HG02973 (cell line): ENCODE results near the gene ULK1.

Experiments
- ATAC-seq: cut with Tn5 transposase; IDR thresholded peaks from one replicate; pipeline ENCODE4 v1.9.1; 2021; ENCODE audit warnings: moderate library complexity; ENCODE audit not compliant: unreplicated experiment

ULK1 gene

DNA sequence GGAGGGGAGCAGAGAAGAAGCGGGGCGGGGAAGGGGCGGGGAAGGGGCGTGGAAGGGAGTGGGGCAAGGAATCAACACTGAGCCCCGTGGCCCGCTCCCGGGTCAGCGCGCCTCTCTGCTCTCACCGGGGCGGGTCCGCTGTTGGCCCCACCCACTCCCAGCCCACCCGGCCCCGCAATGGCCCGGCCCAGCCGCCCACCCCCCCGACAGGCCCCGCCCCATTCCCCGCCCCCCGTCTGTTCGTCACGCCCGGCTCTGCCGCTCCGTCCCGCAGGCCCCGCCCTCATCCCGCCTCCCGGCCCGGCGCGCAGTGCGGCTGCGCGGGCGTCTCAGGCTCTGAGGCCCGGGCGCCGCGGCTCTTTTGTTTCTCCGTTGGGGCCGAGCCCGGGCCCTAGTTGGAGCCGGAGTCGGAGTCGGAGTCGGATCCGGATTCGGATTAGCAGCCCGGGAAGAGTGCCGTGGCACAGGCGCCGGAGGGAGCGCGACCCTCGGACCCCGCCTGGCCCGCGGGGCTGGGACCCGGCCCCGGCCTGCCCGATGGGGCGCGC lies at the start of gene ULK1:
Gene ULK1, plus strand, starts transcription at position 310 of the 548 bp plus-strand sequence. CDS start 380 bp downstream, outside the sequence.
- ATAC-seq, result peak; percentile 72

DNA sequence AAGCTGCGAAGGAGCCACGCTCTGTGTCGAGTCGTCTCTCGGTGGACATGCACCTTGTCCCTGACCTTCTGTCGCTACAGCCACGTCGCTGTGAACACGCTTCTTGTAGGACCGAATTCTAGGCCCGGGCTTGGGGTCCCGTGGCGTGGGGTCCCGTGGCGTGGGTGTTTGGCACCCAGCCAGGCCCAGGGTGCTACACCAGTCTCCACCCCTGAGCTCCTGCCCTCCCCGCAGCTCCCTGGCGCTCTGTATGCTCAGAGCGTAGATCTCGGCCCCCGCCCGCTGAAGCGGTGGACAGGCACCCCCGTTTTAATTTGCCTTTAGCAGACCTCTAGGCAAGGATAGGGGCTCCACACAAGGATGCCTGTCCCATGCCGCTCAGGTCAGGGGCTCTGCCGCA lies 49.8 kb upstream of the ULK1 start:
- no peak for ATAC-seq

DNA sequence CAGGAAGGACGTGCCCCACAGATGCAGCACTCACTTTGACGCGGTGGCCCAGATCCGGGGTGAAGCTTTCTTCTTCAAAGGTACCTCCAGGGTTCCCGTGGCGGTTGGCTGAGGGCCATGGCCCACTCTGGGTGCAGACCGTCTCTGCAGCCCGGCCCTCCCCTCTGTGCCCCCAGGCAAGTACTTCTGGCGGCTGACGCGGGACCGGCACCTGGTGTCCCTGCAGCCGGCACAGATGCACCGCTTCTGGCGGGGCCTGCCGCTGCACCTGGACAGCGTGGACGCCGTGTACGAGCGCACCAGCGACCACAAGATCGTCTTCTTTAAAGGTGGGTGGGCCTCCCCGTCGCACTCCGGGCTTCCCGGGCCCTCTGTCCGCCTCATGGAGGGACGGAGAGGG lies 49.3 kb upstream of the ULK1 start:
- ATAC-seq, result no peak

DNA sequence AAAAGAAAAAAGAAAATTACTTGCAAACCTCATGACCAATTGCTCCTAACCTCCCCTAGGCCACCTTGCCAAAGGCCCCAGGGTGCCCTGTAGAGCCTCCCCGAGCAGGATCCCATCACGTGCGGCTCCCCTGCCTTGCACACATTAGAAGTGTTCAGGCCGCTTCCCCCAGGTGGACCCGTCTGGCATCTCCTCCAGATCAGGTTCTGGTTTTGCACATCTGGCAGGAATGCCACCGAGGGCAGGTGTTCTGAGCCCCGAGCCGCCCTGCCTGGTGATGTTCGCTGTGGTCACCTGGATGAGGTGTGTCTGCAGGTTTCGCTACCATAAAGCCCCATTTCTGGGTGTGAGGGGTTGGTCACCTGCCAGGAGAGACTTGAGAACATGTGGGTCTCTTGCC lies 47.0 kb upstream of the ULK1 start:
- no peak for ATAC-seq

DNA sequence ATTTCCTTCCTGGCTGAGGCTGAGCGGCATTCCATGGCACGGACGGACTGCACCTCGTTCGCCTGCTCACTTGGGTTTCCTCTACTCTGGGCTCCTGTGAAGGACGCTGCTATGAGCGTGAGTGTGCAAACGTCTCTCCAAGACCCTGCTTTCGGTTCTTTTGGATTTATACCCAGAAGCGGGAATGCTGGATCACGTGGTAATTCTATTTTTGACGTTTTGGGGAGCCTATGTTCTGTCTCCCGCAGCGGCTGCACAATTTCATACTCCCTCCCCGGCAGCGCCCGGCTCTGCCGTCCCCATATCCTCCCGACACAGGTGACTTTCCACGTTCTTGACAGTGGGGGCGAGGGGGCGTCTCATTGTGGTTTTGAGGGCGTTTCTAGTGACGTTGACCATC lies 45.7 kb upstream of the ULK1 start:
- no peak for ATAC-seq

DNA sequence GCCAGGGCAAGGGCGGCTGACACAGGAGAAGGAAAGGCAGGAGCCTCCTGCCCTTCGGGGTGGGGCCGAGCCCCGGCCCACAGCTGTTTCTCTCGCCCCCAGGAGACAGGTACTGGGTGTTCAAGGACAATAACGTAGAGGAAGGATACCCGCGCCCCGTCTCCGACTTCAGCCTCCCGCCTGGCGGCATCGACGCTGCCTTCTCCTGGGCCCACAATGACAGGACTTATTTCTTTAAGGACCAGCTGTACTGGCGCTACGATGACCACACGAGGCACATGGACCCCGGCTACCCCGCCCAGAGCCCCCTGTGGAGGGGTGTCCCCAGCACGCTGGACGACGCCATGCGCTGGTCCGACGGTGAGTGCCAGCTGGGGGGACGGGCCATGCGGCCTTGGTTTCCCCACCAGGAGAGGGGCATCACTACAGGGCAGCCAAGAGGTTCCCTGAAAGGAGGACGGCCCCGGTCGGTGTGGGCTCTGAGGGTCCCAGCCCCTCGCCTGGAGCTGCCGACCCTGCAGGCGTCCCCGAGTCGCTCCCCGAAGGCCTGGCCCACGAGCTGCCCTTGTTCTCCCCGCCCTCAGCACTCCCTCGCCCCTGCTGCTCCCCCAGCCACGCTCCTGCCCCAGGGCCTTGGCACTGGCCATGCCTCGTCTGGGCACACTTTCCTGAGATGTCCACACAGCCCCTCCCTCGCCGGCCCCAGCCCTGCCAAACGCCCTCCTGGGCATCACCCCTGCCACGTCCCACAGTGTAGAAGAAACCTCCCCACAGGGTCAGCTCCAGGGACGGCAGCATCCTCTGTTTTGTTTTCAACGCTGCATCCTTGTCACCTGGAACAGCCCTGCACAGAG lies 44.5 kb upstream of the ULK1 start:
- ATAC-seq, result no peak

DNA sequence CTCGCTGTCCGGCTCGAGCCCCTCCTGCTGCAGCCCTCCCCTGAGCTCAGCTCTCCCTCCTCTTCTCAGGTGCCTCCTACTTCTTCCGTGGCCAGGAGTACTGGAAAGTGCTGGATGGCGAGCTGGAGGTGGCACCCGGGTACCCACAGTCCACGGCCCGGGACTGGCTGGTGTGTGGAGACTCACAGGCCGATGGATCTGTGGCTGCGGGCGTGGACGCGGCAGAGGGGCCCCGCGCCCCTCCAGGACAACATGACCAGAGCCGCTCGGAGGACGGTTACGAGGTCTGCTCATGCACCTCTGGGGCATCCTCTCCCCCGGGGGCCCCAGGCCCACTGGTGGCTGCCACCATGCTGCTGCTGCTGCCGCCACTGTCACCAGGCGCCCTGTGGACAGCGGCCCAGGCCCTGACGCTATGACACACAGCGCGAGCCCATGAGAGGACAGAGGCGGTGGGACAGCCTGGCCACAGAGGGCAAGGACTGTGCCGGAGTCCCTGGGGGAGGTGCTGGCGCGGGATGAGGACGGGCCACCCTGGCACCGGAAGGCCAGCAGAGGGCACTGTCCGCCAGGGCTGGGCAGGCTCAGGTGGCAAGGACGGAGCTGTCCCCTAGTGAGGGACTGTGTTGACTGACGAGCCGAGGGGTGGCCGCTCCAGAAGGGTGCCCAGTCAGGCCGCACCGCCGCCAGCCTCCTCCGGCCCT lies 43.4 kb upstream of the ULK1 start:
- no peak for ATAC-seq

DNA sequence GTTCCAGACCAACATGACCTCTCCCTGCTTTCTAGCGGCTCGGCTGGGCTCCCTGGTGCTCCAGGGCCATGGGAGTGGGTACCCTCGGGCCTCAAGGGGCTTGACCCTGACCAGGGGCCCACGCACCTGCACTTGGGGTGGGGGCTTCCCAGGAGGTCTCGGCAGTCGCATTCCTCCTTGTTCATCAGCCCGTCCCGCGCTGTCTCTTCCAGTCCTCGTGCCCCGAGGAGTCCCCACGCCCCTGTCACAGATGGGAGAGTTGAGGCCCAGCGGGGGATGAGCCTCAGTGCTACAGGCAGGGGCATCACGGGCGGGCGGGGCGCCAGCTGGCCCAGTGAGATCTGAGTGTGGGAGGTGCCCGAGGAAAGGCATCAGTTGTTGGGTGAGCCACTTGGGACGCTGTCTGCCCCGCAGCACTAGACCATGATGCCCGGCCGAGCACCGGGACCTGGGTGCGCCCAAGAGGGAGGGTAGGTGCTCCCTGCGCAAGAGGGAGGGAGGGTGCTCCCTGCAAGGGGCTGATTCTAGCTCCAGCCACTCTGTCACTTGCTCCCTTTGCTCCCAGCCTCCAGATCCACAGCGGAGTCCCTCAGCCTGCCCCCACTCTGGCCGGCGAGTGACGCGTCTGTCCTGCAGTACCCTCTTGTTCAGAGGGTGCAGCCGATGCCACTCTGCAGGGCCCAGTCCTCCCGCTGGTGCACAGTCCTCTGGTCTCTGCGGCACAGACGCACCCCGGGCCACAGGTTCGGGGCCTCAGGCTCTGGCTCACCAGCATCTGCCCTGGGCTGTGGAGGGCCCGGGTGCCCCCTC lies 42.5 kb upstream of the ULK1 start:
- ATAC-seq, result no peak

DNA sequence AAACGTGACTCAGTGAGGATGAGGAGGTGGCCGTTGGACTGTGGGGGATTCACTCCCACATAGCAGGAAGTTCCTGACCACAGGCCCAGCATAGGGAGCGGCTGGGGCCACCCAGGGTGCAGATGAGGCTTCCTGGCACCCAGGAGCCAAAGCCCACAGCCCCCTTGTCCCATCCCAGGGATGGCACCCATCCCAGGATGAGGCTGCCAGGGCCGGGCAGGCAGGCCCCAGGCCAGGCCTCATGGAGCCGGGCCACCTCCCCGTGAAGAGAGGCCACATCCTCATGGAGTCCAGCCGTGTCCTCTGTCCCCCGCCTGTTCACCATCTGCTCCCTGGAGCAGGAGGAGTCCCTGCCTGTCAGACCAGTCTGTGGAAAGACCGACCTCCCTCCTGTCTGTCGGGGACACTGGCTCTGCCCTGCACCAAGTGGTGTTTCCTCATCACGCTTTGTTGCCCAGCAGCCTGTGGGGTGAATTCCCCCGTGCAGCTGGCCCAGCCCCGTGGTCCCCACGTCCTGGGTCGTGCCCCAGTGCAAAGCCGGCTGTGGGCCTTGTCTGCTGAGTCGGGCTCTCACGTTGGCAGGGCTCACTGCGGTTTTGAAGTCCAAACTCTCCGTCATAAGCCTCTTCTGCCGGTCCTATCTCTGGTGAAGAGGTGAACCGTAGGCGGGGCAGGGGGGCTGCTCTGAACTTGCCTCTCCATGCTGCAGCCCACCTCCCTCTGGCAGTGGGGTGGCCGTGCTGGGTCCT lies 41.7 kb upstream of the ULK1 start:
- no peak for ATAC-seq

DNA sequence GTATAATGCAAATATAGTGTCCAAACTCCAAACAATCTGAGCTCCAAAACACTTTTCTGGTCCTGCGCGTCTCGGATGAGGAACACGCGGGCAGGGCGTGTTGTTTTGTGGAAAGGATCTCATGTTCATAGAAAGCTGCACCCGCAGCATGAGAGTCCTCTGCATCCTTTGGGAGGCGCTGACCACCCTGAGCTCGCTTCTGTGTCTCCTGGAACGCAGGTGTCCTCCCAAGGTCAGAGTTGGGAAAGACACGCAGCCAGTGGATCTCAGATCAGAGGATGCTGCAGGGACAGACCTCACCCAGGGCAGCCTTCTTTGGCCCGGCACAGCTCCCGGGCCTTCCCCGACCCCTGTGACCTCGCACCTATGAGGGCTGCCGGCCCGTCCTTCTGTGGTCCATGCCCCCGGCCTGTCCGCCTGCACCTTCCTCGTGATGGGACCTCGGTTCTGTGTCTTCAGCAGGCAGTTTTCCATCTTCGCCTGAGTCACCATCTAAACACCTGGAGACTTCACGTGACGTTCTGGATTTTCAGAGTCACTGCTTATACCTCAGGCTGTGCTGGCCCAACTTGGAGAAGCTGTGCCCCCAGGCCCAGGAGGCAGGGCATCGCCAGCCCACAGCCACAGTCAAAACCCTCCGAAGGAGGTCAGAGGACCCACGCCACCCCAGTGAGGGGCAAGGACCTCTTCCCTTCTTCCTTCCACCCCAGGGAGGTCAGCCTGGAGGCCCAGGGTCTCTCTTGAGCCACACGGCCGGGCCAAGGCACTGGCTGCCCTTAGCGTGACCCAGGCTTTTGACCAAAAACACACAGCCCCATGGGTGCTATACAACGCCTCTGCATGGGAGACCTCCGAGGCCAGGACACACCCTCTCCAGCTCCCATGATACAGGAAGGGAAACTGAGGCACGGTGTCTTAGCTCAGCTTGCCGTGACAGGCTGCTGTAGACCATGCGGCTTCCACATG lies 40.3 kb upstream of the ULK1 start:
- no peak for ATAC-seq

DNA sequence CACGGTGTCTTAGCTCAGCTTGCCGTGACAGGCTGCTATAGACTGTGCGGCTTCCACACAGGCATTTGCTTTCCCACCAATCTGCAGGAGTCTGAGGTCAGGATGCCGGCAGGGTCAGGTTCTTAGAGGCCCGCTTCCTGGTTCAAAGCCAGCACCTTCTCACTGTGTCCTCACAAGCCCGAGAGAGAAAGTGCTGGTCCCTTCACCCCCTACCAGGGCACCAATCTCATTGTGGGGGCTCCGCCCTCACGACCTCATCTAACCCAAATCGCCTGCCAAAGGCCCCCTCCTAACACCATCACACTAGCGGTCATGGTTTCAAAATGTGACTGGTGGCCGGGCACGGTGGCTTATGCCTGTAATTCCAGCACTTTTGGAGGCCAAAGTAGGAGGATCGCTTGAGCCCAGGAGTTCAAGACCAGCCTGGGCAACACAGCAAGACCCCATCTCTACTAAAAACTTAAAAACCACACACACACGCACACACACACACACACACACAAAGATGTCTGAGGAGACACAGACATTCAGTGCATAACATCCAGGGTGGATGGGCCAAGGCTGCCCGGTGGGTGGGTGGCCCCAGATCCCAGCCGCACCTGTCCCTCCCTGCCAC lies 39.5 kb upstream of the ULK1 start:
- no peak for ATAC-seq

DNA sequence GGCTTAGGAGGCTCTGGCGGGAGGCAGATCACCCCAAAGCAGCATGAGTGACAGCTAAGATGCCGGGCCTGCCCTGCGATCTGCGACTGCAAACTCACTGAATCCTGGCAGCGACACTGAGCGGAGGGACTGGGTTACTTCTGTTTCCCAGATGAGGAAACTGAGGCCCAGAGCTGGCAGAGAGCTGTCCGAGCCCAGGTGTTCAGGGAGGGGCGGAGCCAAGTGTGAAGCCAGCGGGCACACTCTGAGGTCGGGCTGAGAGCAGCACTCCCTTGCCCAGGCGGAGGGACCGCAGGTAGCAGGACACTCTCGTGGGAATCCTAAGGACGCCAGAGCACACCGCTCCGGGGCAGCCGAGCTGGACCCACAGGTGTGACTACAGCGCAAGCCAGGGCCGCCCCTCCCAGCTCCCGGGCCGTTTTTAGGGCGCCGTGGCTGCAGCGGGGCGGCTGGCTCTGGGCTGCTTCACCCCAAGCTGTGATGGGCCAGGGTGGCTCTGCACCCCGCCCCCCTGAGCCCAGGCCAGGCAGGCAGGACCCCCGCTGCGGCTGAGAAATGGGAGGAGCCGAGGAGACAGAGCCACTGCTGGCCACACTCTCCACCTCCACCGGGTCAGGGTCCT lies 38.8 kb upstream of the ULK1 start:
- ATAC-seq, result no peak

DNA sequence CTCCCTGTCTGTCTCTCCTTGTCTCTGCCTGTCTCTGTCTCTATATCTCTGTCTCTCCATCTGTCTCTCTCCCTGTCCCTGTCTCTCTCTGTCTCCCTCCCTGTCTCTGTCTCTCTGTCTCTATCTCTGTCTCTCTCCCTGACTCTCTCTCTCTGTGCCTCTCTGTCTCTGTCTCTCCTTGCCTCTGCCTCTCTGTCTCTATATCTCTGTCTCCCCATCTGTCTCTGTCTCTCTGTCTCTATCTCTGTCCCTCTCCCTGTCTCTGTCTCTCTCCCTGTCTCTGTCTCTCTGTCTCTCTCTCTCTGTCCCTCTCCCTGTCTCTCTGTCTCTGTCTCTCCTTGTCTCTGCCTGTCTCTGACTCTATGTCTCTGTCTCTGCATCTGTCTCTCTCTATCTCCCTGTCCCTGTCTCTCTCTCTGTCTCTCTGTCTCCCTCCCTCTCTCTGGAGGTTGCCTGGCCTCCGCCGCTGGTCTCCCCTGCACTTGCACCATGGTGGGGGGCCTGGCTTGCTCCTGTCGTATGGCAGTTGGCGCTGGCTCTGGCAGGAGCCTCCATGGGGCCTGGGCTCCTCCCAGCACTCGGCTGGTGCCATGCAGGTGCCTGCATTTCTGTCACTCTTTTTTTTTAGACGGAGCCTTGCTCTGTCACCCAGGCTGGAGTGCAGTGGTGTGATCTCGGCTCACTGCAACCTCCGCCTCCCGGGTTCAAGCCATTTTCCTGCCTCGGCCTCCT lies 37.9 kb upstream of the ULK1 start:
- ATAC-seq, result no peak

DNA sequence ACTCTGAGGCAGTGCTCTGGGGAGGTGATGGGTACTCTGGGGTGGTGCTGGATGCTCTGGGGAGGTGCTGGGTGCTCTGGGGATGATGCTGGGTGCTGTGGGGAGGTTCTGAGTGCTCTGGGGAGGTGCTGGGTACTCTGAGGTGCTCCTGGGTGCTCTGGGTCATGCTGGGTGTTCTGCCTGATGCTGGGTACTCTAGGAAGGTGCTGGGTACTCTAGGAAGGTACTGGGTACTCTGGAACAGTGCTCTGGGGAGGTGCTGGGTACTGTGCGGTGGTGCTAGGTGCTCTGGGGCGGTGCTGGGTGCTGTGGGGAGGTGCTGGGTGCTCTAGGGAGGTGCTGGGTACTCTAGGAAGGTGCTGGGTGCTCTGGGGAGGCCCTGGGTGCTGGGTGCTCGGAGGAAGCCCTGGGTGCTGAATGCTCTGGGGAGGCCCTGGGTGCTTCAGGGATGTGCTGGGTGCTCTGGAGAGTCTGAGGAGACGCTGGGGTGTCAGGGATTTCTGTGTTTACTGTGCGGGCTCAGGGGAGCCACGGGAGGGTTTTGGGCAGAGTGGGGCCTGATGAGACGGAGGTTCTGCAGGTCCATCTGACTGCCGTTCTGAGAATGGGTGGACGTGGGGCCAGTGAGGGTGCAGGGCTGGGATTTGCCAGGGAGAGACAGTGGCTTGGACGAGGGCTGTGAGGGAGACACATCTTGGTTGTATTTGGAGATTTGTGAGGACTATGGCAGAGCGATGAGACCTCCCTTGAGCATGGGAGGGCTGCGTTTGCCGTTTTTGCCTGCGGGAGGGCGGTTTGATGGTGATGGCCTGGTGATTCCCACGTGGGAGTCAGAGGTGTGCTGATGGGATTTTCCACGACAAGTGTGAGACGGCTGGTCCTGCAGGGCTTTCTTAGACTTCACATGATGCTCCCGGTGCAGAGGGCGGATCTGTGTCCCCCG lies 36.2 kb upstream of the ULK1 start:
- ATAC-seq, result no peak

DNA sequence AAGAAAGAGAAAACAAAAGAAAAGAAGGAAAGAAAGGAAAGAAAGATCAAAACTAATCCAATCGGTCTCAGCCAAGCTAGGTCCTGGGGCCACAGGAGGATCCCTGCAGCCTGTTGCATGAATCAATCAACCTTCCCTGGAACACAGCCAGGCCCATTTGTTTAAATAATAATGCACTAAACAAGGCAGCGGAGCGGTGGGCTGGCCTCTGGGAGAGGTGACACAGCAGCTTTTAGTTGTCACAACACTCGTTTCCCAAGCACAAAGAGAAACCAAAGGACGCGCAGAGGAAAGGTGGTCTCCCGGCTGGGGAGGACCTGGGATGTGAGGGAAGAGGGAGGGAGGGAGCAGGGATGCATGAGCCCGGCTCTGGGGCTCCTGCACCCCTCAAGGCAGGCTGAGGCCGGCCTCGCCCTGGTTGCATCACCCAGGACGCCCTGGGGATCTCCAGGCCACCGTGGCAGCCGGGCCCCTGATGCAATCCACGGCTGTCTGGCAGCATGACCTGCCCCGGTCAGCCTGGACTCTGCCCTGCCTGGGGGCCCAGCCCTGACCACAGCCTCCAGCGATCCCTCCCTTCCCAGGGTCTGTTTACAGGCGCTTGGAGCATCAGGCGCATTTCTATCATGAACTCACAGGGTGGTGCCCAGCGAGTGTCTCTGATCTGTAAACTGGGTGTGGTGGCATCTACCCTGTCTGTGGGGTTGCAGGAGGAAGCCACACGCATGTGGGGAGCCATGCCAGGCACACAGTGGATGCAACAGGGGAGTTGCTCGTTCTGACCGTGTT lies 33.8 kb upstream of the ULK1 start:
- no peak for ATAC-seq
